ENCODE data around the gene THSD1.
A peak's percentile ranks its signal among the peaks of the same experiment; 100 is the strongest.

THSD1 gene
- 0.43 to 0.78 reads per million in 2 experiments for total RNA-seq

GRCh38 chr13:52405767-52406494 lies at the start of gene THSD1:
Gene THSD1 (minus strand): TSS chr13:52406172. CDS start chr13:52402600, 3,572 bp downstream.
- no peak for DNase-seq (ENCODE audit: low read depth)

- DNase-seq (ENCODE audit: low read depth), result peak; percentile 67
These were observed 49.7 kb upstream of the THSD1 start for GRCh38 chr13:52455677-52456041.

GRCh38 chr13:52454820-52455676 lies 49.1 kb upstream of the THSD1 start, which contains the start of gene CKAP2:
Gene CKAP2 (plus strand): TSS chr13:52455478. CDS start chr13:52455557, 79 bp downstream.
- peak; percentile 90 for DNase-seq (ENCODE audit: low read depth)

DNA sequence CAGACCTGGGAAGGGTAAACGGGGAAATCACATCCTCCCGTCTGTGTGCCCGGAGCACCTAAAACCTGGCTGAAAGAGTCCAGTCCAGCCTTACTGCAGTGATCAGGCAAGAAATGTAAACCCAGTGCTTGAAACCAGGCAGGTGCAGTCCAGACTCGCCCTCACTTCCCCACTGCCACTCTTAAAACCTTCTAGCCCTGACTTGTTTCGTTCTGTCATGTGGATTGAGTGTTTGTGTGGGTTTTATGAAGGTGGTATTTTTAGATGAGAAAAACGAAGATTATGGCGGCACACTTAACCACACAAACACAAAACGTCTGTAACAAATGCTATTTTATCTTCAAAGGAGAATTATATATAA lies 48.5 kb upstream of the THSD1 start:
- DNase-seq (ENCODE audit: low read depth), result no peak

DNA sequence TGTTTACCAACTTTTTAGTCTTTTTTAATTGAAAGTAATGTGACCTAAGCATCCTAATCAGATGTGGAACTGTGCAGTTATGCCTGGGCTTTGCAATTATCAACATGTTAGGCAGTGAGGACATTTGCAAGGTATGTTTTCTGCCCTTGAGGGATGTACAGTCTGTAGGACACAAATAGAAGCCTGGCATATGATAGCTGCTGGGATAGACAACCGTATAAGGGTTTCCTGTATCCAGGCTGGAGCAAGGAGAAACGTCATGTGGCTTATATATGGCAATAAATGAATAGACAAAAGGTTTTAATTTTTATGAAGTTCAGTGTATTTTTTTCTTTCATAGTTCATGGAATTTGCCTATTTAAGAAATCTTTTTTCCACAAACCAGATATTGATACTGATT lies 46.5 kb upstream of the THSD1 start:
- no peak for DNase-seq (ENCODE audit: low read depth)

- DNase-seq (ENCODE audit: low read depth), result no peak
These were observed 45.3 kb upstream of the THSD1 start for GRCh38 chr13:52451135-52451804.

GRCh38 chr13:52450793-52451116 lies 44.8 kb upstream of the THSD1 start:
- DNase-seq (ENCODE audit: low read depth), result no peak

GRCh38 chr13:52450012-52450792 lies 44.2 kb upstream of the THSD1 start, which contains the start of gene VPS36:
Gene VPS36 (minus strand): TSS chr13:52450634. CDS start chr13:52450594, 40 bp downstream.
- DNase-seq (ENCODE audit: low read depth), result peak; percentile 89

DNA sequence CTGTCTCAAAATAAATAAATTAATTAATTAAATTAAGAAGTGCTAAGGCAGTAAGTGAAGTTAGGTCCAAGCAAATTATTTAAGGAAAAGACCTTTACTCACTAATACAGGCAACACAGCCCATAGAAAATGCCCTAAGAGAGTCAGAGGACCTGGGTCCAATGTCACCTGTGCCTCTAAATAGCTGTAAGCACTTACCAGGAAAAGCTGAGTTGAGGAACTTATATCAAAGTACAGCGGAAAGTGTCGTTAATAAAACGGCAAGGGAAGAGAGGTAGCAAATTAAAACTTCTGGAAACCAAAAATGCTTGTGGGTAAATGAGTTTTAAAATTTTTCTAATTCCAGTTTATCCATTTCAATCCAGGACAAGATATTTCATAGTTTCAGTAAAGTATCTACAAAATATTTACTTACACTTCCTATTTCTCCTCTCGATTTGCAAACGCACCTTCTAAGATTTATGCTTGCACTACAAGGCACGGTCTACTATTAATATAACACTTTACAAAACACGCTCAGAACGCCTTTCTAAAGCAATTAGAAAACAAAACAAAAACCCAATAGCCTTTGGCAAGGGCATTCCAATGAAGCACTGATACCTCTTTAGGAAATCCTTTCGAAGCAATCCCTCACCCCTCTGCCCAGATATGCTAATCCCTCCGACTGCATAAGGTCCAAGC lies 43.5 kb upstream of the THSD1 start:
- DNase-seq (ENCODE audit: low read depth), result no peak

DNA sequence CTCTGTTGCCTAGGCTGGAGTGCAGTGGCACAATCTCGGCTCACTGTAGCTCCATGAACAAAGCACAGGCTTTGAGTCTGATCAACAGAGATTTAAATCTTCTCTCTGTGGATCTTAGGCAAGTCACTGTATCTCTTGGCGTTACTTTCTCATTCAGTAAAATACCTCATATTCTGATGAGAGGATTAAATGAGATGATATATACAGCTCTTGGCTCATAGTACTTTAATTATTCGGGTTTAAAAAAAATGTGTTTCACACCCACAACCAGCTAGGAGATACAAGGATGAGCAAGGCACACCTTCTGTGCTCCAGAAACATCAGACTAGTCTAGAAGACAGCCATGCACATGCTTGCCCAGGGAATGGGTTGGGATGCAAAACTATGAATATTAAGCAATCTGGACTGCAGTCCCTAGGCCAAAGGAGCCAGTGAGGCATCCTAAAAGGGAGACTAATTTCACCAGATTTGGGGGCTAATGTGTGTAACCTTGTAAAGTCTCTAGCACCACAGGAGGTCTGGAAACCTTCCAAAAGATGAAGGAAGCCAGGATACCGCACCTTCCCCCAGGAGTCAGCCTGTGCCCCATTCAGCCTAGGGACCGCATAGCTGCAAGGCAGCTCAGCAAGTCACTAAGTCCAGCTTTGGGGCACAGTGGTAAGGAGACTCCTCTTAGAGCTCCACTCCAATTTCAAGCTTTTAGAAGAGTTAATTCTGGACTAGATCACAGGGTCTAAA lies 42.0 kb upstream of the THSD1 start:
- no peak for DNase-seq (ENCODE audit: low read depth)

GRCh38 chr13:52447354-52447753 lies 41.4 kb upstream of the THSD1 start:
- DNase-seq (ENCODE audit: low read depth), result no peak

DNA sequence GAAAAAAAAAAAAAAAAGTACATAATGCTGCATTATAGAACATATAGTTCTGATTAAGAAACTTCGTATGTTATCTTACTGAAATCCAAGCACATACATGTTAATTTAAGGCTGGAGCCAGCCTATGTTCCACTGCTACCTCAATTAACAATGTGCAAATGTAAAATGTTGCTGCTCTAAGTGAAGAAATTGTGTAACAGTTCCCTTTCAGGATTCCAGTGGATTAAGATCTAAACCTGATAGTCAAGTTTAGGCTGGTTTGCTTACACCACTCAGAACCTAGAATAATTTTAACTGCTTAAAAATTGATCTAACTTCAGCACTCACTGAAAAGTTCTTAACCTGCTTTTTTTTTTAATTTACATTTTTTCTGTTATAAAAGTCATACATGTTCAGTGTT lies 40.3 kb upstream of the THSD1 start:
- no peak for DNase-seq (ENCODE audit: low read depth)

DNA sequence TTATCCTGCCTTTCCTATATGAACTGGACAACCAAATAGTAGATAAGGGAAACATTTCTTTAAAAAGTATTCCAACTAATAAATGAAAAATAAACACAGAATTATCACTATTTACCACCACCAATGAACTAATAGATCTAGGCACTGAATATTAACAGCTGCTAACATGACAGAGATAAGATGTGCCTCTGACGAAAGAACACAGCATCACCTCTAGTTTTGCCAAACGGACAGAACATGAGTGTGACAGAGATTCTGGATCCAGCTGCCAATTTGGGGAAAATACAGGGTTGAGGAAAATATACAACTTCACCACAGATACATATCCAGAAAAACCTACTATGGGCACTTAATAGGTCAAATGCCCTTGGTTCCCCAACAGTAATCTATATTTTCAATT lies 26.5 kb upstream of the THSD1 start:
- DNase-seq (ENCODE audit: low read depth), result no peak

GRCh38 chr13:52428295-52428694 lies 22.3 kb upstream of the THSD1 start:
- DNase-seq (ENCODE audit: low read depth), result no peak

GRCh38 chr13:52421216-52421615 lies 15.2 kb upstream of the THSD1 start:
- DNase-seq (ENCODE audit: low read depth), result no peak

DNA sequence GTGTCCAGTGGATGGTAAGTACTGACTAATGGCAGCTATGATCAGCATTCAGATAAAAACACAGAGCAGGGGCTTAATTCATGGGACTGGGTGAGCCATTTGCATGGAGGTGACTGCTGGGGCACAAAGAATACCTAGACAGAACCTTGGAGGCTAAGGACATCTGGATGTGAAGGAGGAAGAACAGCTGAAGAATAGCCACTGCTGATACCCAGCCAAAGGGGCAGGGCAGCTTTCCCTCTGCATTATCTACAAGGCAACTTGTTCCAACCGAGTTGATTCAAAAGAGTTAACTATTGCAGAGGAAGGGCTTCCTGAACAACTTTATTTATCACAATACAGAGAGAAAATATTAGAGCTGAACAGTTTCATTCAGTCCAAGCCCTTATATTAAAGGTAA lies 13.1 kb upstream of the THSD1 start:
- DNase-seq (ENCODE audit: low read depth), result no peak

GRCh38 chr13:52414963-52415362 lies 9.0 kb upstream of the THSD1 start:
- no peak for DNase-seq (ENCODE audit: low read depth)

DNA sequence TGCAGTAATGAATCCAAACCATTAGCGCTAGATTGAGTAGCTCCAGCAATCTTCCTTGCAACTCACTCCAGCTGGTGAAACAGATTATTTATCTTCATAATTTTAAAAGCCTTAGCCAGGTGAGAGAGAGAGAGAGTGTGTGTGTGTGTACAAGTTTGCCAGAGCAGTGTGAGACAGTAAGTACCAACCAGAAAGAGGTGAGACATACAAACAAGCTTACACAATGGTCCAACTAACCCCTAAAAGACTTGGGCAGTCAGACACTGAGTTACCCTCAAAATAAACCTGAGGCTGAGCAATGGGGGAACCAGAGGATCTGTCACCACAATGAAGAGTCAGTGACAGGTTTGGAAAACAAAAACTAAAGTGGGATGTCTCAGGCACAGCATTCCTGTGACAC lies 8.1 kb upstream of the THSD1 start:
- no peak for DNase-seq (ENCODE audit: low read depth)

DNA sequence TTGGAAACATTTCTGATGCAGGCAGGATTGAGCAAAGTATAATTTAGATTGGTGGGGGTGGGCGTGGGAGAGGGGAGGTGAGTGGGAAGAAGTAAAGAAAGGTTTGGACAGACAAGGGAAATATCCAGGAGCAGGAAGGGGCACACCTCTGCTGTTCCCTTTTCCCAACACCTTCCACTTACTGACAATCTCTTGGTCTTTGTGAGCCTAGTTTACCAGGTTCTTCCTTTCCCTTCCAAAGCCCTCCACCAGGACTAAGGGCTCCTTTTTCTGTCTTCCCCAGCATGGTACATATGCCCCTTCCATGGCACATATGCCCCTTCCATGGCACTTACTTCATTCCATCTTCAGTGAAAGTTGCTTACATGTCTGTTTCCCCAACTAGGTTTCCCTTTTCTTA lies 6.2 kb upstream of the THSD1 start:
- no peak for DNase-seq (ENCODE audit: low read depth)

DNA sequence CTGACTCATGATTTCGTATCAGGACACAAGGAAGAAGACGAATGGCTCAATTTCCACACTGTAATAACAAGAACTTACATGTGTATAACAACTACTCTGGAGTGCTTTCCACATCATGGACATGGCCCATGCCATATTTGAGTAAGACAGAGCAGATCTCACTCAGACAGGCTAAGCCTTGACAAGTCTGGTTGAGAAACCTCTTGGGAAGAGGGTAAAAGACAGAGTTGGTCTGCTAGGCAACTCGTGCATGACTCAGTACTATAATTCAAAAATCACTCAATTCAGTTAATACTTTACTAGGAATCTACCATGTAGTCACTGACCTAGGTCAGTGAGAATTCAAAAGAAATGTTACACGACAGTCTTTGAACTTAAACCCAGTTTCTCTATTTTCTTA lies 5.7 kb upstream of the THSD1 start:
- DNase-seq (ENCODE audit: low read depth), result no peak

Measured in T follicular helper cell (primary cell).